Fibroblast of lung (primary cell): ENCODE data around the gene AP4B1.

Experiments
- CTCF ChIP-seq, 2 donors: IDR thresholded peaks in 1 of 2; conservative IDR thresholded peaks in 1 of 2; 1 replicate in 1 of 2; 2 replicates in 1 of 2; pipeline ENCODE4 v1.5.1; 2011 to 2012; ENCODE audit warnings: low read length in 2 of 2, control low read depth in 1 of 2, inconsistent platforms in 1 of 2, low read depth in 1 of 2, mild to moderate bottlenecking in 1 of 2
- EZH2 ChIP-seq: IDR thresholded peaks from 2 replicates; pipeline ENCODE4 v1.5.1; 2012; ENCODE audit warnings: low read length, control low read depth, mild to moderate bottlenecking; ENCODE audit errors: missing control alignments

- no peak for TF ChIP-seq CTCF (conservative IDR thresholded peaks at IDR 0.05 in 1 of 2, IDR thresholded peaks at IDR 0.05 in 1 of 2; ENCODE audit: low read depth in 1 of 2, low read length in 2 of 2)
- no peak for TF ChIP-seq EZH2
Observed at GRCh38 chr1:113924473-113924872, 19.9 kb upstream of the AP4B1 start.
